Stomach smooth muscle (tissue), 2 donors: Measurements from ENCODE around the gene MTHFS.
"Not testable (repeated sequence)": the region's sequence is repeated elsewhere in the genome, so short reads cannot be mapped to it uniquely, and the experiment has no call there.

Source experiments
- H3K27ac ChIP-seq: one replicate; pipeline ENCODE4 v1.7.0; 2013; ENCODE audit warnings: mild to moderate bottlenecking, low read length, inconsistent platforms
- H3K27me3 ChIP-seq, 2 donors: one replicate each; pipeline ENCODE4 v1.7.0; 2013; ENCODE audit warnings: low read length in 2 of 2; ENCODE audit not compliant: insufficient read depth in 2 of 2, control insufficient read depth in 1 of 2
- H3K36me3 ChIP-seq, 2 donors: one replicate each; pipeline ENCODE4 v1.7.0; 2013; ENCODE audit warnings: low read length in 2 of 2; ENCODE audit not compliant: control insufficient read depth in 2 of 2, insufficient read depth in 2 of 2
- H3K4me1 ChIP-seq: one replicate; pipeline ENCODE4 v1.7.0; 2013; ENCODE audit warnings: low read length; ENCODE audit not compliant: control insufficient read depth, insufficient read depth
- H3K4me3 ChIP-seq, 2 donors: one replicate each; pipeline ENCODE4 v1.7.0; 2013; ENCODE audit warnings: low read length in 2 of 2
- H3K9ac ChIP-seq, 2 donors: one replicate each; pipeline ENCODE4 v1.7.0; 2013; ENCODE audit warnings: low read length in 2 of 2, mild to moderate bottlenecking in 1 of 2
- H3K9me3 ChIP-seq, 2 donors: one replicate each; pipeline ENCODE4 v1.7.0; 2013; ENCODE audit warnings: low read length in 2 of 2; ENCODE audit not compliant: control insufficient read depth in 2 of 2
- donor health status: healthy.
- donor health status: Pancreatic carcinoma.

MTHFS gene

GRCh38 chr15:79929412-79929811, 32.6 kb upstream of the MTHFS start:
- Histone ChIP-seq H3K27me3 (peaks cover 0 to 5% of the 10 kb centered on the region in 2 donors), H3K4me1 (peaks cover 2% of the 10 kb centered on the region), H3K27ac (no peak overlapping the region), H3K4me3 (no peak overlapping the region), H3K36me3 (no peaks in the 10 kb centered on the region), H3K9me3 (no peaks in the 10 kb centered on the region), H3K9ac (no peak overlapping the region)

GRCh38 chr15:79926116-79926515, 29.3 kb upstream of the MTHFS start:
- H3K9ac ChIP-seq: not testable (repeated sequence)

GRCh38 chr15:79924379-79924778, 27.6 kb upstream of the MTHFS start:
- Histone ChIP-seq H3K4me1 (peaks cover 13% of the 10 kb centered on the region), H3K4me3 (peak overlapping the region; percentile 88), H3K36me3 (no peaks in the 10 kb centered on the region), H3K27ac (peak overlapping the region; percentile 86), H3K27me3 (no peaks in the 10 kb centered on the region), H3K9ac (peak overlapping the region; percentile 85 to 91), H3K9me3 (peaks cover 2 to 11% of the 10 kb centered on the region in 2 donors)

More at GRCh38 chr15:79926116-79926515, 29.3 kb upstream of the MTHFS start:
- H3K27ac ChIP-seq, H3K36me3 ChIP-seq, H3K27me3 ChIP-seq, H3K4me3 ChIP-seq, H3K9me3 ChIP-seq: not testable (repeated sequence)
- H3K4me1 ChIP-seq: peaks cover 13% of the 10 kb centered on the region

- Histone ChIP-seq H3K9me3 (peaks cover 2 to 15% of the 10 kb centered on the region in 2 donors), H3K4me1 (peaks cover 13% of the 10 kb centered on the region), H3K36me3 (no peaks in the 10 kb centered on the region), H3K27ac (peak overlapping the region; percentile 86), H3K9ac (peak overlapping the region; percentile 85 to 91), H3K27me3 (no peaks in the 10 kb centered on the region), H3K4me3 (peak overlapping the region; percentile 88)
These were observed 26.8 kb upstream of the MTHFS start for GRCh38 chr15:79923515-79924169.

- Histone ChIP-seq H3K4me3 (peak overlapping the region; percentile 88), H3K9me3 (peaks cover 2 to 18% of the 10 kb centered on the region in 2 donors), H3K27ac (peak overlapping the region; percentile 86), H3K36me3 (no peaks in the 10 kb centered on the region), H3K4me1 (peaks cover 13% of the 10 kb centered on the region), H3K27me3 (no peaks in the 10 kb centered on the region), H3K9ac (peak overlapping the region; percentile 85 to 91)
These were observed 26.3 kb upstream of the MTHFS start for GRCh38 chr15:79923079-79923514.

GRCh38 chr15:79922512-79923078, 25.8 kb upstream of the MTHFS start:
- Histone ChIP-seq H3K27ac (peak overlapping the region; percentile 86), H3K4me1 (peaks cover 13% of the 10 kb centered on the region), H3K36me3 (no peaks in the 10 kb centered on the region), H3K27me3 (no peaks in the 10 kb centered on the region), H3K9me3 (peaks cover 2 to 22% of the 10 kb centered on the region in 2 donors), H3K9ac (peak overlapping the region; percentile 85 to 91), H3K4me3 (peak overlapping the region; percentile 88)

- H3K4me1 ChIP-seq: peaks cover 13% of the 10 kb centered on the region
These were observed 23.1 kb upstream of the MTHFS start for GRCh38 chr15:79919749-79920511.

GRCh38 chr15:79919090-79919748, 22.4 kb upstream of the MTHFS start:
- peaks cover 10% of the 10 kb centered on the region for H3K4me1 ChIP-seq
- peaks cover 15 to 32% of the 10 kb centered on the region in 2 donors for H3K9me3 ChIP-seq
- no peaks in the 10 kb centered on the region for H3K27me3 ChIP-seq
- H3K9ac ChIP-seq: no peak overlapping the region
- no peak overlapping the region for H3K4me3 ChIP-seq
- H3K27ac ChIP-seq: no peak overlapping the region
- H3K36me3 ChIP-seq: no peaks in the 10 kb centered on the region

More at GRCh38 chr15:79919749-79920511, 23.1 kb upstream of the MTHFS start:
- no peak overlapping the region for H3K9ac ChIP-seq
- H3K27me3 ChIP-seq: no peaks in the 10 kb centered on the region
- H3K36me3 ChIP-seq: no peaks in the 10 kb centered on the region
- peaks cover 15 to 28% of the 10 kb centered on the region in 2 donors for H3K9me3 ChIP-seq
- no peak overlapping the region for H3K27ac ChIP-seq
- no peak overlapping the region for H3K4me3 ChIP-seq

GRCh38 chr15:79918278-79918677, 21.5 kb upstream of the MTHFS start:
- Histone ChIP-seq H3K27ac (no peak overlapping the region), H3K9me3 (peaks cover 15 to 32% of the 10 kb centered on the region in 2 donors), H3K4me3 (no peak overlapping the region), H3K9ac (no peak overlapping the region), H3K4me1 (peaks cover 9% of the 10 kb centered on the region), H3K27me3 (no peaks in the 10 kb centered on the region), H3K36me3 (no peaks in the 10 kb centered on the region)

GRCh38 chr15:79916502-79917132, 19.8 kb upstream of the MTHFS start:
- Histone ChIP-seq H3K27ac (no peak overlapping the region), H3K9me3 (peaks cover 15 to 30% of the 10 kb centered on the region in 2 donors), H3K9ac (no peak overlapping the region), H3K36me3 (no peaks in the 10 kb centered on the region), H3K4me1 (no peaks in the 10 kb centered on the region), H3K27me3 (no peaks in the 10 kb centered on the region), H3K4me3 (no peak overlapping the region)
